HepG2 (cell line): ENCODE results near the gene HSD3B7. TPM values are rescaled to one million over a fixed set of nuclear protein-coding genes. Genes with fewer than 3 reads are reported as not detected.

Experiments
- ATAC-seq: fragments of 200-7000 bp; cut with Tn5 transposase; 3 replicates; pipeline ENCODE4 v1.9.1; 2020; ENCODE audit warnings: mild to moderate bottlenecking, moderate library complexity
- BruUV-seq: library from RNA; stranded (reverse); fragments of 400-500 nt; replicated peaks from 2 replicates; lab custom pipeline; 2021; lab: Mats Ljungman, UMichigan
- CTCF ChIA-PET: fragments of 300-600 bp; formaldehyde crosslinking; extraction: SDS; loops from one replicate; lab custom pipeline; 2021; ENCODE audit warnings: low total read pairs, inconsistent platforms, low intra/inter-chr PET ratio; lab: Yijun Ruan, JAX
- POLR2A ChIA-PET: fragments of 350-600 bp; sonication (Branson Sonifier 250); formaldehyde crosslinking; loops from one replicate; lab custom pipeline; 2020; ENCODE audit warnings: antibody characterized with exemption, inconsistent platforms; lab: Yijun Ruan, JAX
- DNase-seq: peaks from one replicate; pipeline ENCODE4 v3.0.0-alpha.2; 2015; ENCODE audit warnings: low spot score
- FAIRE-seq: peaks from 3 replicates; lab custom pipeline; 2011; peaks lifted over from hg19 to GRCh38; lab: Jason Lieb, UNC
- H2AFZ ChIP-seq: one replicate; pipeline ENCODE4 v1.6.1; 2011; ENCODE audit warnings: low read length, inconsistent platforms
- H3K27ac ChIP-seq: fragments of 300-600 bp; 3 replicates; pipeline ENCODE4 v1.8.0; 2011; ENCODE audit warnings: mixed run types, mild to moderate bottlenecking, mixed read lengths, low read length, inconsistent platforms; ENCODE audit not compliant: insufficient read depth; ENCODE audit errors: extremely low read length
- H3K27me3 ChIP-seq, 2 experiments: fragments of 200-600 bp in 1 of 2; 2 replicates in 1 of 2; 3 replicates in 1 of 2; pipeline versions ENCODE4 v1.6.0 to v1.8.0; 2011; ENCODE audit warnings: low read length in 2 of 2, mild to moderate bottlenecking in 2 of 2, moderate library complexity in 2 of 2, inconsistent platforms in 1 of 2; ENCODE audit not compliant: insufficient read depth in 2 of 2, control insufficient read depth in 1 of 2
- H3K36me3 ChIP-seq, 2 experiments: fragments of 200-600 bp in 1 of 2; replicated peaks in 1 of 2; 2 replicates in 1 of 2; 3 replicates in 1 of 2; pipeline versions ENCODE4 v1.5.1 to v1.8.0; 2011; ENCODE audit warnings: low read length in 2 of 2, inconsistent platforms in 1 of 2; ENCODE audit not compliant: insufficient read depth in 2 of 2, control insufficient read depth in 1 of 2
- H3K4me1 ChIP-seq: 2 replicates; pipeline ENCODE4 v1.5.1; 2012; ENCODE audit warnings: low read length, inconsistent platforms; ENCODE audit not compliant: insufficient read depth
- H3K4me2 ChIP-seq: 2 replicates; pipeline ENCODE4 v1.6.0; 2011; ENCODE audit warnings: low read depth, low read length, inconsistent platforms
- H3K4me3 ChIP-seq, 3 experiments: fragments of 200-600 bp in 1 of 3; sonication (generic), shearing (Covaris generic) in 1 of 3; replicated peaks in 1 of 3; 2 replicates each; pipeline ENCODE4 v1.5.1; 2011 to 2016; ENCODE audit warnings: low read length in 3 of 3, inconsistent platforms in 2 of 3, low read depth in 2 of 3, mild to moderate bottlenecking in 2 of 3, control low read depth in 1 of 3, mixed read lengths in 1 of 3; ENCODE audit not compliant: insufficient read depth in 1 of 3
- H3K79me2 ChIP-seq: one replicate; pipeline ENCODE4 v1.6.1; 2011; ENCODE audit warnings: low read length, inconsistent platforms; ENCODE audit not compliant: insufficient read depth
- H3K9ac ChIP-seq: 2 replicates; pipeline ENCODE4 v1.6.0; 2011; ENCODE audit warnings: mild to moderate bottlenecking, low read depth, low read length, inconsistent platforms; ENCODE audit not compliant: insufficient read depth
- H3K9me3 ChIP-seq: 2 replicates; pipeline ENCODE4 v1.5.1; 2012; ENCODE audit warnings: mild to moderate bottlenecking, low read length
- H4K20me1 ChIP-seq: 2 replicates; pipeline ENCODE4 v1.6.0; 2011; ENCODE audit warnings: inconsistent platforms, mild to moderate bottlenecking, low read length, moderate library complexity; ENCODE audit not compliant: insufficient read depth
- FOSL1 ChIP-seq: sonication (generic); formaldehyde crosslinking; IDR thresholded peaks from 2 replicates; pipeline ENCODE4 v1.9.0; 2021; ENCODE audit warnings: missing genetic modification reagents, borderline replicate concordance
- FOXO1 ChIP-seq: sonication (generic); formaldehyde crosslinking; IDR thresholded peaks from 2 replicates; pipeline ENCODE4 v1.4.0; 2020; ENCODE audit warnings: missing genetic modification reagents
- GABPB1 ChIP-seq: IDR thresholded peaks from 2 replicates; pipeline ENCODE4 v1.6.1; 2016; ENCODE audit warnings: mild to moderate bottlenecking, missing genetic modification reagents, moderate library complexity, missing compliant biosample characterization
- GATAD2A ChIP-seq: IDR thresholded peaks from 2 replicates; pipeline ENCODE4 v1.6.1; 2016
- GTF3A ChIP-seq: sonication (generic); formaldehyde crosslinking; conservative IDR thresholded peaks from 2 replicates; pipeline ENCODE4 v1.4.0; 2020; ENCODE audit warnings: mild to moderate bottlenecking, missing genetic modification reagents
- HOXD1 ChIP-seq: sonication (generic); formaldehyde crosslinking; IDR thresholded peaks from 2 replicates; pipeline ENCODE4 v1.5.0; 2020; ENCODE audit warnings: missing genetic modification reagents
- ZC3H4 ChIP-seq: sonication (generic); formaldehyde crosslinking; IDR thresholded peaks from 2 replicates; pipeline ENCODE4 v1.4.0; 2020; ENCODE audit warnings: missing genetic modification reagents, borderline replicate concordance
- ZNF101 ChIP-seq: sonication (generic); formaldehyde crosslinking; IDR thresholded peaks from 2 replicates; pipeline ENCODE4 v1.4.0; 2020; ENCODE audit warnings: mild to moderate bottlenecking, low read depth, missing genetic modification reagents, borderline replicate concordance
- ZNF205 ChIP-seq: IDR thresholded peaks from 2 replicates; pipeline ENCODE4 v1.6.1; 2018; ENCODE audit warnings: missing biosample characterization, missing genetic modification reagents
- ZNF335 ChIP-seq: sonication (generic); formaldehyde crosslinking; IDR thresholded peaks from 2 replicates; pipeline ENCODE4 v1.4.0; 2020; ENCODE audit warnings: missing genetic modification reagents
- ZNF44 ChIP-seq: sonication (generic); formaldehyde crosslinking; IDR thresholded peaks from 2 replicates; pipeline ENCODE4 v1.5.1; 2020; ENCODE audit warnings: mild to moderate bottlenecking, missing genetic modification reagents
- ZNF501 ChIP-seq: sonication (generic); formaldehyde crosslinking; IDR thresholded peaks from 2 replicates; pipeline ENCODE4 v1.5.1; 2020; ENCODE audit warnings: mild to moderate bottlenecking, moderate library complexity, missing genetic modification reagents
- ZNF543 ChIP-seq: sonication (generic); formaldehyde crosslinking; IDR thresholded peaks from 2 replicates; pipeline ENCODE4 v1.4.0; 2020; ENCODE audit warnings: mild to moderate bottlenecking, missing genetic modification reagents
- ZSCAN12 ChIP-seq: sonication (generic); formaldehyde crosslinking; IDR thresholded peaks from 2 replicates; pipeline ENCODE4 v1.9.0; 2021; ENCODE audit warnings: mild to moderate bottlenecking, missing genetic modification reagents
- WGBS: methylation state at CpG from one replicate; pipeline ENCODE4 v1.1.6; 2017; ENCODE audit warnings: low lambda C conversion rate; 5-methylcytosine and 5-hydroxymethylcytosine counted together
- in situ Hi-C: cut with HindIII; loops from 2 replicates; pipeline ENCODE4 v1.10.0; 2017; ENCODE audit warnings: low pct_unique_long_range_greater_than_20kb; ENCODE audit not compliant: extremely low pct_ligation_motif_present
- intact Hi-C: fragments of 100-400 bp; cut with micrococcal nuclease; formaldehyde crosslinking; loops from one replicate; pipeline ENCODE4 v1.10.0; 2022; ENCODE audit not compliant: unreplicated experiment
- polyA plus RNA-seq, 8 experiments: library from polyadenylated mRNA; depleted of rRNA in 3 of 8; stranded (reverse) in 7 of 8; unstranded in 1 of 8; fragments of >200 nt; fragmentation: Illumina TruSeq in 4 of 8; extraction: Trizol in 4 of 8; gene quantifications; 2 replicates each; pipeline versions ENCODE4 v1.2.1 to v1.2.3, GENCODE V29; 2011 to 2016; ENCODE audit warnings: low read depth in 4 of 8, missing spikeins in 1 of 8, mixed read lengths in 1 of 8; ENCODE audit not compliant: insufficient read depth in 1 of 8
- total RNA-seq, 5 experiments: library from RNA; depleted of rRNA; stranded (reverse); fragments of >200 nt; fragmentation: Illumina TruSeq; extraction: Trizol; gene quantifications; 2 replicates each; pipeline ENCODE4 v1.2.3, GENCODE V29; 2016; ENCODE audit warnings: low read depth in 1 of 5
- TF ChIP-seq, protein P1 (sequence below): sonication (generic); formaldehyde crosslinking; conservative IDR thresholded peaks from 2 replicates; pipeline ENCODE4 v1.4.0; 2020; ENCODE audit warnings: missing genetic modification reagents
- TF ChIP-seq, protein P2 (sequence below): sonication (generic); formaldehyde crosslinking; IDR thresholded peaks from 2 replicates; pipeline ENCODE4 v1.5.0; 2020; ENCODE audit warnings: missing genetic modification reagents, mild to moderate bottlenecking, borderline replicate concordance
- TF ChIP-seq, protein P3 (sequence below): sonication (generic); formaldehyde crosslinking; IDR thresholded peaks from 2 replicates; pipeline ENCODE4 v1.5.0; 2020; ENCODE audit warnings: mild to moderate bottlenecking, low read depth, missing genetic modification reagents, borderline replicate concordance
- TF ChIP-seq, protein P4 (sequence below): sonication (generic); formaldehyde crosslinking; IDR thresholded peaks from 2 replicates; pipeline ENCODE4 v1.8.1; 2023; ENCODE audit warnings: mild to moderate bottlenecking, inconsistent platforms, moderate library complexity, missing genetic modification reagents, borderline replicate concordance
- TF ChIP-seq, protein P5 (sequence below), 2 experiments: fragments of 450-650 bp in 1 of 2; sonication (generic) in 1 of 2; formaldehyde crosslinking; IDR thresholded peaks; 2 replicates each; pipeline versions ENCODE4 v1.5.0 to v1.8.0; 2020 to 2022; ENCODE audit warnings: mild to moderate bottlenecking in 1 of 2, missing genetic modification reagents in 1 of 2

Gene HSD3B7
- total and polyA plus RNA-seq, 2 of the 13 experiments (the other 11 are each of a cell fraction or from before 2014, with no cell fraction given), result 32.9 to 69.7 TPM

DNA sequence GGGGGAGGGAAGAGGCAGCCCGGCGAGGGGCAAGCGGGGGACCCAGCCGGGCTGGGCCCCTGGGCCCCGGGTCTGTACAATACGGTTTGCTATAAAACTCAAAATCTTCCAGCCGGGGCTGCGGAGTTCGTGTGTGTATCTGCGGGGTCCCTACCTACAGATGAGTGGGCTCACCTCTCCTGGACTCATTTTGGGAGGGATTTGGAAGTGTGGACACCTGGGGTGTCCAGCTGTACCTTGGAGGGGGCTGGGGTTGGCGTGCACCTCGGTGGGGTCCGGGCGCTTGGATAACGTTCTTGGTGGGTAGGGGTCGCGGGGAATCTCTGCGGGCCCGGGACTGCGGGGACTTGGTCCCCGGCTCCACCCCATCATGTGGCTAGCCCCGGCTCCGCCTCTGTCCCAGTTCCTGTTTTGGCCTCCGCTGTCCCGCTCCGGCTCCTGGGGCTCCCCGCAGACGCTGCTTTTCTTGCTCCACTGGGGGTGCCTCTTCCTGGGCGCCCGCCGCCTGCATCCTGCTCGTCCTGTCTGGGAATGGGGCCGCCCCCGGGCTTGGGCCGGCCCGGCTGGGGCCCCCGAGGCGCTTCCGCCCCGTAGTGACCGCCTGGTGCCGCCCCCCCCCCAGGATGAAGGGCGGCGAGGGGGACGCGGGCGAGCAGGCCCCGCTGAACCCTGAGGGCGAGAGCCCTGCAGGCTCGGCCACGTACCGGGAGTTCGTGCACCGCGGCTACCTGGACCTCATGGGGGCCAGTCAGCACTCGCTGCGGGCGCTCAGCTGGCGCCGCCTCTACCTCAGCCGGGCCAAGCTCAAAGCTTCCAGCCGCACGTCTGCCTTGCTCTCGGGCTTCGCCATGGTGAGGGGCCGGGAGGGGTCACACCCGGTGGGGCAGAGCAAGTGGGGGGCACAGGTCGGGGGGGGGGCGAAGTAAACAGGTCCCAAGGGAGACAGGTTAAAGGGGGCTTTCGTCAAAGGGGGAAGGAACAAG is 36.0 kb upstream of the HSD3B7 start, which contains the start of gene ORAI3:
ORAI3 (plus strand) TSS at position 402 of the 983 bp plus-strand sequence; CDS start at position 624, 222 bp downstream.
- H3K9me3 ChIP-seq, result no peaks in the 10 kb centered on the region
- H4K20me1 ChIP-seq, result no peaks in the 10 kb centered on the region
- intact Hi-C loops, result loop anchor here (1.0 kb wide), 1 partner anchor 27 kb away; no protein-coding TSS in a partner anchor
- FAIRE-seq (peak; percentile 37), ATAC-seq (peak; percentile 48), DNase-seq (no peak)
- no peak within 1 kb of the TSS for H2AFZ ChIP-seq
- H3K27me3 ChIP-seq, result no peaks in the 10 kb centered on the region; a peak in 1 of 5 replicates
- POLR2A ChIA-PET, result interaction anchor here (0.7 to 2.1 kb wide), 11 partner anchors 8 to 232 kb away, joined by 3 to 8 read pairs (median 6); partner anchors contain the start of genes FBXL19, KAT8, ZNF646 and ZNF668
- peaks cover 35% of the 10 kb centered on the region for H3K4me1 ChIP-seq
- peak within 1 kb of the TSS; percentile 74 for H3K27ac ChIP-seq
- CTCF ChIA-PET, result no interaction called here
- H3K36me3 ChIP-seq, result peaks cover under 1 to 10% of the 10 kb centered on the region in 2 experiments; a peak in 3 of 5 replicates
- in situ Hi-C loops, result no loop called here
- H3K79me2 ChIP-seq, result peaks cover 5% of the 10 kb centered on the region
- 3% methylated on average over 42 of the region's 70 CpGs for WGBS
- H3K9ac ChIP-seq, result peak within 1 kb of the TSS; percentile 91
- H3K4me2 ChIP-seq, result peak within 1 kb of the TSS; percentile 98
- H3K4me3 ChIP-seq, result peak within 1 kb of the TSS; percentile 74 to 93 (median 88)
- BruUV-seq, result no TSS peak
- TF ChIP-seq FOSL1, result no peak; the same call in 1 of the 2 replicates
- peak; percentile 69; the same call in 1 of the 2 replicates for TF ChIP-seq ZNF501 (CRISPR knock-in tag)
- TF ChIP-seq, protein P1, sequence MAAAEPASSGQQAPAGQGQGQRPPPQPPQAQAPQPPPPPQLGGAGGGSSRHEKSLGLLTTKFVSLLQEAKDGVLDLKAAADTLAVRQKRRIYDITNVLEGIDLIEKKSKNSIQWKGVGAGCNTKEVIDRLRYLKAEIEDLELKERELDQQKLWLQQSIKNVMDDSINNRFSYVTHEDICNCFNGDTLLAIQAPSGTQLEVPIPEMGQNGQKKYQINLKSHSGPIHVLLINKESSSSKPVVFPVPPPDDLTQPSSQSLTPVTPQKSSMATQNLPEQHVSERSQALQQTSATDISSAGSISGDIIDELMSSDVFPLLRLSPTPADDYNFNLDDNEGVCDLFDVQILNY, result no peak
- TF ChIP-seq, protein P2, sequence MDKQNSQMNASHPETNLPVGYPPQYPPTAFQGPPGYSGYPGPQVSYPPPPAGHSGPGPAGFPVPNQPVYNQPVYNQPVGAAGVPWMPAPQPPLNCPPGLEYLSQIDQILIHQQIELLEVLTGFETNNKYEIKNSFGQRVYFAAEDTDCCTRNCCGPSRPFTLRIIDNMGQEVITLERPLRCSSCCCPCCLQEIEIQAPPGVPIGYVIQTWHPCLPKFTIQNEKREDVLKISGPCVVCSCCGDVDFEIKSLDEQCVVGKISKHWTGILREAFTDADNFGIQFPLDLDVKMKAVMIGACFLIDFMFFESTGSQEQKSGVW (CRISPR knock-in tag), result 0 out of 2 replicates have a peak, but pooled peaks have one; percentile 16
- no peak for TF ChIP-seq ZC3H4 (CRISPR knock-in tag)
- no peak for TF ChIP-seq ZNF101 (CRISPR knock-in tag)
- TF ChIP-seq GATAD2A, result no peak
- TF ChIP-seq, protein P3, sequence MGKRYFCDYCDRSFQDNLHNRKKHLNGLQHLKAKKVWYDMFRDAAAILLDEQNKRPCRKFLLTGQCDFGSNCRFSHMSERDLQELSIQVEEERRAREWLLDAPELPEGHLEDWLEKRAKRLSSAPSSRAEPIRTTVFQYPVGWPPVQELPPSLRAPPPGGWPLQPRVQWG (CRISPR knock-in tag), result no peak
- peak; percentile 77; the same call in 1 of the 2 replicates for TF ChIP-seq GABPB1 (CRISPR knock-in tag)
- no peak; the same call in 1 of the 2 replicates for TF ChIP-seq ZNF205 (CRISPR knock-in tag)
- TF ChIP-seq FOXO1 (CRISPR knock-in tag), result no peak
- no peak for TF ChIP-seq ZNF543 (CRISPR knock-in tag)
- TF ChIP-seq ZNF335 (CRISPR knock-in tag), result no peak
- no peak for TF ChIP-seq ZNF44 (CRISPR knock-in tag)
- TF ChIP-seq, protein P4, sequence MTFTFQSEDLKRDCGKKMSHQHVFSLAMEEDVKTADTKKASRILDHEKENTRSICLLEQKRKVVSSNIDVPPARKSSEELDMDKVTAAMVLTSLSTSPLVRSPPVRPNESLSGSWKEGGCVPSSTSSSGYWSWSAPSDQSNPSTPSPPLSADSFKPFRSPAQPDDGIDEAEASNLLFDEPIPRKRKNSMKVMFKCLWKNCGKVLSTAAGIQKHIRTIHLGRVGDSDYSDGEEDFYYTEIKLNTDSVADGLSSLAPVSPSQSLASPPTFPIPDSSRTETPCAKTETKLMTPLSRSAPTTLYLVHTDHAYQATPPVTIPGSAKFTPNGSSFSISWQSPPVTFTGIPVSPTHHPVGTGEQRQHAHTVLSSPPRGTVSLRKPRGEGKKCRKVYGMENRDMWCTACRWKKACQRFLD (CRISPR knock-in tag), result no peak
- no peak for TF ChIP-seq GTF3A (CRISPR knock-in tag)
- TF ChIP-seq HOXD1 (CRISPR knock-in tag), result no peak
- TF ChIP-seq, protein P5, sequence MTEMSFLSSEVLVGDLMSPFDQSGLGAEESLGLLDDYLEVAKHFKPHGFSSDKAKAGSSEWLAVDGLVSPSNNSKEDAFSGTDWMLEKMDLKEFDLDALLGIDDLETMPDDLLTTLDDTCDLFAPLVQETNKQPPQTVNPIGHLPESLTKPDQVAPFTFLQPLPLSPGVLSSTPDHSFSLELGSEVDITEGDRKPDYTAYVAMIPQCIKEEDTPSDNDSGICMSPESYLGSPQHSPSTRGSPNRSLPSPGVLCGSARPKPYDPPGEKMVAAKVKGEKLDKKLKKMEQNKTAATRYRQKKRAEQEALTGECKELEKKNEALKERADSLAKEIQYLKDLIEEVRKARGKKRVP (CRISPR knock-in tag; IDR thresholded peaks at IDR 0.05), result no peak; a peak in 1 of 4 replicates
- TF ChIP-seq ZSCAN12, result peak; percentile 83
